GM21381 (cell line): ENCODE results near the gene BBS2.

ENCODE experiments used
- ATAC-seq: cut with Tn5 transposase; IDR thresholded peaks from one replicate; pipeline ENCODE4 v1.9.1; 2021; ENCODE audit warnings: mild to moderate bottlenecking, moderate library complexity; ENCODE audit not compliant: unreplicated experiment

The BBS2 gene

GRCh38 chr16:56479469-56479868 is 40.4 kb downstream of the BBS2 start:
- ATAC-seq = no peak

GRCh38 chr16:56478281-56479049 is 41.4 kb downstream of the BBS2 start:
- no peak for ATAC-seq

- ATAC-seq = no peak
Measured at GRCh38 chr16:56477096-56477878, 42.5 kb downstream of the BBS2 start.

GRCh38 chr16:56475201-56475600 is 44.6 kb downstream of the BBS2 start:
- no peak for ATAC-seq

GRCh38 chr16:56470666-56471065 is 49.2 kb downstream of the BBS2 start:
- ATAC-seq = no peak

- ATAC-seq = no peak
Measured at GRCh38 chr16:56470232-56470631, 49.6 kb downstream of the BBS2 start.

- no peak for ATAC-seq
Measured at GRCh38 chr16:56469748-56470147, 50.1 kb downstream of the BBS2 start.

- no peak for ATAC-seq
Measured at GRCh38 chr16:56468800-56469199, 51.0 kb downstream of the BBS2 start.

GRCh38 chr16:56466344-56466743 is 53.5 kb downstream of the BBS2 start:
- no peak for ATAC-seq

- ATAC-seq = no peak
Measured at GRCh38 chr16:56463153-56463552, 56.7 kb downstream of the BBS2 start.

GRCh38 chr16:56462064-56462796 is 57.6 kb downstream of the BBS2 start:
- ATAC-seq = no peak

- no peak for ATAC-seq
Measured at GRCh38 chr16:56460101-56460500, 59.7 kb downstream of the BBS2 start.

- no peak for ATAC-seq
Measured at GRCh38 chr16:56457927-56458470, 61.8 kb downstream of the BBS2 start.

GRCh38 chr16:56451753-56452689 is 67.8 kb downstream of the BBS2 start:
- ATAC-seq = peak; percentile 28

- ATAC-seq = peak; percentile 98
Measured at GRCh38 chr16:56450986-56451752, 68.7 kb downstream of the BBS2 start, which contains the start of the genes NUDT21 and OGFOD1. TSS of gene NUDT21 (minus strand) at chr16:56451332. CDS start at chr16:56451202, 130 bp downstream. TSS of gene OGFOD1 (plus strand) at chr16:56451554. CDS start at chr16:56451613, 59 bp downstream.

- ATAC-seq = no peak
Measured at GRCh38 chr16:56450275-56450985, 69.4 kb downstream of the BBS2 start.

- ATAC-seq = no peak
Measured at GRCh38 chr16:56448005-56448404, 71.8 kb downstream of the BBS2 start.

- ATAC-seq = no peak
Measured at GRCh38 chr16:56447286-56447685, 72.5 kb downstream of the BBS2 start.

- ATAC-seq = no peak
Measured at GRCh38 chr16:56438038-56438437, 81.8 kb downstream of the BBS2 start.
